B cell (primary cell): ENCODE results near the gene BTRC. TPM values are rescaled to one million over a fixed set of nuclear protein-coding genes. Genes with fewer than 3 reads are reported as not detected.

Source experiments
- ATAC-seq: fragments of 200-7000 bp; cut with Tn5 transposase; one replicate; pipeline ENCODE4 v1.10.0; 2021; ENCODE audit warnings: low read depth, mild to moderate bottlenecking, moderate number of reproducible peaks, moderate library complexity
- CTCF ChIA-PET: fragments of 350-600 bp; sonication (Branson Sonifier 250); formaldehyde crosslinking; loops from one replicate; lab custom pipeline; 2021; ENCODE audit warnings: antibody characterized with exemption, inconsistent platforms; lab: Charles Lee
- POLR2A ChIA-PET: fragments of 350-600 bp; sonication (Branson Sonifier 250); formaldehyde crosslinking; loops from one replicate; lab custom pipeline; 2021; ENCODE audit warnings: antibody characterized with exemption; lab: Charles Lee
- DNase-seq: peaks from one replicate; pipeline ENCODE4 v3.0.0; 2013
- H2AFZ ChIP-seq: 2 replicates; pipeline ENCODE4 v1.6.1; 2012; ENCODE audit warnings: mild to moderate bottlenecking, low read depth, low read length; ENCODE audit not compliant: insufficient read depth, poor library complexity, severe bottlenecking
- H3K27ac ChIP-seq, 2 donors: 1 replicate in 1 of 2; 2 replicates in 1 of 2; pipeline ENCODE4 v1.5.1; 2012 to 2013; ENCODE audit warnings: low read length in 2 of 2, mild to moderate bottlenecking in 2 of 2, moderate library complexity in 1 of 2
- H3K27me3 ChIP-seq, 4 experiments: fragments of 200-600 bp in 1 of 4; sonication (generic) in 1 of 4; replicated peaks in 1 of 4; 1 replicate in 2 of 4; 2 replicates in 2 of 4; pipeline versions ENCODE4 v1.6.1 to v1.7.0; 2013 to 2016; ENCODE audit warnings: low read length in 3 of 4, mild to moderate bottlenecking in 2 of 4, mixed read lengths in 1 of 4, moderate library complexity in 1 of 4; ENCODE audit not compliant: insufficient read depth in 4 of 4, control insufficient read depth in 3 of 4; ENCODE audit errors: control extremely low read depth in 1 of 4
- H3K36me3 ChIP-seq, 2 experiments: replicated peaks in 1 of 2; 1 replicate in 1 of 2; 2 replicates in 1 of 2; pipeline versions ENCODE4 v1.6.1 to v1.7.1; 2013; ENCODE audit warnings: low read length in 1 of 2; ENCODE audit not compliant: insufficient read depth in 2 of 2, control insufficient read depth in 1 of 2; ENCODE audit errors: control extremely low read depth in 1 of 2, extremely low read depth in 1 of 2
- H3K4me1 ChIP-seq, 2 donors: fragments of 200-600 bp in 1 of 2; sonication (generic) in 1 of 2; 1 replicate in 1 of 2; 2 replicates in 1 of 2; pipeline versions ENCODE4 v1.5.1 to v1.6.1; 2013 to 2017; ENCODE audit warnings: low read length in 2 of 2; ENCODE audit not compliant: control insufficient read depth in 2 of 2, insufficient read depth in 2 of 2
- H3K4me2 ChIP-seq: replicated peaks from 2 replicates; pipeline ENCODE3; 2012; ENCODE audit warnings: mild to moderate bottlenecking, low read depth, low read length; ENCODE audit not compliant: poor library complexity, severe bottlenecking
- H3K4me3 ChIP-seq, 5 experiments: fragments of 200-600 bp in 1 of 5; sonication (generic) in 1 of 5; 1 replicate in 3 of 5; 2 replicates in 2 of 5; pipeline versions ENCODE4 v1.5.1 to v1.7.0; 2011 to 2016; ENCODE audit warnings: low read length in 4 of 5, mild to moderate bottlenecking in 4 of 5, low read depth in 2 of 5, control low read depth in 1 of 5, moderate library complexity in 1 of 5; ENCODE audit not compliant: insufficient read depth in 1 of 5; ENCODE audit errors: control extremely low read depth in 1 of 5, extremely low read depth in 1 of 5
- H3K79me2 ChIP-seq: fragments of 200-600 bp; sonication (generic); one replicate; pipeline ENCODE4 v1.6.0; 2016; ENCODE audit warnings: low read length; ENCODE audit not compliant: control insufficient read depth, insufficient read depth
- H3K9ac ChIP-seq: fragments of 200-600 bp; sonication (generic); 2 replicates; pipeline ENCODE4 v1.6.1; 2017; ENCODE audit warnings: mild to moderate bottlenecking, low read length, moderate library complexity
- H3K9me3 ChIP-seq, 3 donors: one replicate each; pipeline versions ENCODE4 v1.6.1 to v1.7.1; 2013; ENCODE audit warnings: low read length in 2 of 3; ENCODE audit not compliant: control insufficient read depth in 2 of 3, insufficient read depth in 1 of 3; ENCODE audit errors: control extremely low read depth in 1 of 3
- H4K20me1 ChIP-seq: 2 replicates; pipeline ENCODE4 v1.6.0; 2012; ENCODE audit warnings: mild to moderate bottlenecking, low read length; ENCODE audit not compliant: insufficient read depth, control insufficient read depth, poor library complexity, severe bottlenecking
- H3K27ac Mint-ChIP-seq: one replicate; pipeline ENCODE4 v1.8.0; 2021; ENCODE audit warnings: mixed read lengths
- H3K27me3 Mint-ChIP-seq: one replicate; pipeline ENCODE4 v1.8.0; 2021; ENCODE audit warnings: mixed read lengths
- H3K4me1 Mint-ChIP-seq: one replicate; pipeline ENCODE4 v1.8.0; 2021; ENCODE audit warnings: mixed read lengths
- H3K4me3 Mint-ChIP-seq: one replicate; pipeline ENCODE4 v1.8.0; 2021; ENCODE audit warnings: mixed read lengths
- H3K9me3 Mint-ChIP-seq: one replicate; pipeline ENCODE4 v1.8.0; 2022; ENCODE audit warnings: mixed read lengths; ENCODE audit not compliant: insufficient read depth
- EZH2 ChIP-seq: IDR thresholded peaks from 2 replicates; pipeline ENCODE4 v1.6.1; 2012; ENCODE audit warnings: borderline replicate concordance, low read depth, mild to moderate bottlenecking, moderate library complexity, low read length; ENCODE audit not compliant: insufficient read depth, poor library complexity, severe bottlenecking
- WGBS: methylation state at CpG from one replicate; pipeline ENCODE4 v1.1.5; 2013; ENCODE audit warnings: missing lambda C conversion rate; ENCODE audit not compliant: insufficient coverage; 5-methylcytosine and 5-hydroxymethylcytosine counted together
- intact Hi-C: fragments of 100-400 bp; cut with micrococcal nuclease; formaldehyde crosslinking; loops from one replicate; pipeline ENCODE4 v1.10.0; 2022
- polyA plus RNA-seq: library from polyadenylated mRNA; depleted of rRNA; stranded (reverse); fragments of >200 nt; gene quantifications from 2 replicates; pipeline ENCODE4 v1.2.3, GENCODE V29; 2012
- total RNA-seq, 2 donors: library from RNA; stranded (reverse); fragments of 120-200 nt in 1 of 2; gene quantifications; 1 replicate in 1 of 2; 2 replicates in 1 of 2; pipeline versions ENCODE4 v1.2.3 to v1.2.4, GENCODE V29; 2013 to 2022
- TF ChIP-seq, protein P1 (sequence below): fragments of 200-600 bp; IDR thresholded peaks from one replicate; pipeline ENCODE4 v1.8.0; 2022; ENCODE audit warnings: antibody characterized with exemption, mild to moderate bottlenecking

The BTRC gene
- total and polyA plus RNA-seq, 2 donors (not counting 1 experiment from before 2014, with no cell fraction given): 4.3 to 21.9 TPM

DNA sequence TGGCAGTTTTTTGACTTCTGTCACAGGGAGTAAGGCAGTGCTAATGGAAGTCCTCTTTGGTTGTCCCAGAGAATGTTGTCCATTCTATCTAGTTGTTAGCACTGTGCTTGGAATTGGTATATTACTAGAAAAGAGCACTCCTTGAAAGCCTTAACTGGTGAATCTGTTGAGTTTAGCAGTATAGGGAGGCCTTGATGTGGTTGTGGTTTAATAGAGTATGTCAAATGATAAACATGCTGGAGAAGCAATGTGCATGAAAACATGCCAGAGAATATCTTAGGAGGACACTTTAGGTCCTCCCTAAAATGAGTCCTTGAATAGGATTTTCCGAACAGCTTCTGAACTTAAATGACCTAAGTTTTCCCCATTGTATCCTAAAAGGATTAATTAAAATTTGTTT lies 98.6 kb downstream of the BTRC start:
- Histone ChIP-seq H3K79me2 (peaks cover 6% of the 10 kb centered on the region), H3K9ac (no peak overlapping the region), H2AFZ (no peak overlapping the region), H3K4me3 (no peak overlapping the region), H4K20me1 (peaks cover 8% of the 10 kb centered on the region), H3K4me2 (no peak overlapping the region), H3K27me3 (no peaks in the 10 kb centered on the region), H3K36me3 (no peaks in the 10 kb centered on the region), H3K4me1 (peaks cover 8 to 15% of the 10 kb centered on the region in 2 donors), H3K9me3 (no peaks in the 10 kb centered on the region), H3K27ac (no peak overlapping the region)
- CTCF ChIA-PET: interaction anchor here (0.6 to 4.2 kb wide), 4 partner anchors 9 to 712 kb away, joined by 3 to 24 read pairs (median 6); no protein-coding TSS in a partner anchor
- Mint-ChIP-seq H3K27me3 (no peaks in the 10 kb centered on the region), H3K4me3 (no peak overlapping the region), H3K4me1 (peaks cover 21% of the 10 kb centered on the region), H3K27ac (no peak overlapping the region), H3K9me3 (no peaks in the 10 kb centered on the region)
- no peak for ATAC-seq
- no peak for TF ChIP-seq EZH2
- TF ChIP-seq, protein P1, sequence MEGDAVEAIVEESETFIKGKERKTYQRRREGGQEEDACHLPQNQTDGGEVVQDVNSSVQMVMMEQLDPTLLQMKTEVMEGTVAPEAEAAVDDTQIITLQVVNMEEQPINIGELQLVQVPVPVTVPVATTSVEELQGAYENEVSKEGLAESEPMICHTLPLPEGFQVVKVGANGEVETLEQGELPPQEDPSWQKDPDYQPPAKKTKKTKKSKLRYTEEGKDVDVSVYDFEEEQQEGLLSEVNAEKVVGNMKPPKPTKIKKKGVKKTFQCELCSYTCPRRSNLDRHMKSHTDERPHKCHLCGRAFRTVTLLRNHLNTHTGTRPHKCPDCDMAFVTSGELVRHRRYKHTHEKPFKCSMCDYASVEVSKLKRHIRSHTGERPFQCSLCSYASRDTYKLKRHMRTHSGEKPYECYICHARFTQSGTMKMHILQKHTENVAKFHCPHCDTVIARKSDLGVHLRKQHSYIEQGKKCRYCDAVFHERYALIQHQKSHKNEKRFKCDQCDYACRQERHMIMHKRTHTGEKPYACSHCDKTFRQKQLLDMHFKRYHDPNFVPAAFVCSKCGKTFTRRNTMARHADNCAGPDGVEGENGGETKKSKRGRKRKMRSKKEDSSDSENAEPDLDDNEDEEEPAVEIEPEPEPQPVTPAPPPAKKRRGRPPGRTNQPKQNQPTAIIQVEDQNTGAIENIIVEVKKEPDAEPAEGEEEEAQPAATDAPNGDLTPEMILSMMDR: no peak
- DNase-seq: no peak
- intact Hi-C loops: no loop called here
- POLR2A ChIA-PET: no interaction called here
- no CpG with 5 or more reads among the region's 1 CpG for WGBS

- Histone ChIP-seq H3K79me2 (peaks cover 6% of the 10 kb centered on the region), H2AFZ (no peak overlapping the region), H3K4me3 (no peak overlapping the region), H3K9ac (no peak overlapping the region), H3K9me3 (no peaks in the 10 kb centered on the region), H3K36me3 (no peaks in the 10 kb centered on the region), H3K4me1 (peaks cover 8 to 15% of the 10 kb centered on the region in 2 donors), H3K27me3 (no peaks in the 10 kb centered on the region), H3K27ac (no peak overlapping the region), H4K20me1 (peaks cover 8% of the 10 kb centered on the region), H3K4me2 (no peak overlapping the region)
- POLR2A ChIA-PET: no interaction called here
- Mint-ChIP-seq H3K27me3 (no peaks in the 10 kb centered on the region), H3K4me3 (no peak overlapping the region), H3K9me3 (no peaks in the 10 kb centered on the region), H3K27ac (no peak overlapping the region), H3K4me1 (peaks cover 21% of the 10 kb centered on the region)
- intact Hi-C loops: no loop called here
- WGBS: no CpG with 5 or more reads among the region's 1 CpG
- CTCF ChIA-PET: interaction anchor here (0.6 to 4.2 kb wide), 4 partner anchors 10 to 712 kb away, joined by 3 to 24 read pairs (median 6); no protein-coding TSS in a partner anchor
- no peak for ATAC-seq
- TF ChIP-seq, protein P1: no peak
- TF ChIP-seq EZH2: no peak
- no peak for DNase-seq
Observed at GRCh38 chr10:101453318-101453717, 99.4 kb downstream of the BTRC start.
